Umbilical cord (tissue), 2 donors: ENCODE results near the gene RPS6KA3. TPM values are rescaled to one million over a fixed set of nuclear protein-coding genes. Genes with fewer than 3 reads are reported as not detected.

Experiments
- DNase-seq: peaks from one replicate; pipeline ENCODE4 v3.0.0-alpha.2; 2015; ENCODE audit warnings: low spot score
- total RNA-seq: library from RNA; depleted of rRNA; stranded (reverse); fragments of >200 nt; gene quantifications from one replicate; pipeline ENCODE4 v1.2.3, GENCODE V29; 2014; ENCODE audit warnings: low replicate concordance; ENCODE audit not compliant: insufficient read depth

Gene RPS6KA3
- total RNA-seq, 1 donor from 2014 or later, result 56.3 TPM

DNA sequence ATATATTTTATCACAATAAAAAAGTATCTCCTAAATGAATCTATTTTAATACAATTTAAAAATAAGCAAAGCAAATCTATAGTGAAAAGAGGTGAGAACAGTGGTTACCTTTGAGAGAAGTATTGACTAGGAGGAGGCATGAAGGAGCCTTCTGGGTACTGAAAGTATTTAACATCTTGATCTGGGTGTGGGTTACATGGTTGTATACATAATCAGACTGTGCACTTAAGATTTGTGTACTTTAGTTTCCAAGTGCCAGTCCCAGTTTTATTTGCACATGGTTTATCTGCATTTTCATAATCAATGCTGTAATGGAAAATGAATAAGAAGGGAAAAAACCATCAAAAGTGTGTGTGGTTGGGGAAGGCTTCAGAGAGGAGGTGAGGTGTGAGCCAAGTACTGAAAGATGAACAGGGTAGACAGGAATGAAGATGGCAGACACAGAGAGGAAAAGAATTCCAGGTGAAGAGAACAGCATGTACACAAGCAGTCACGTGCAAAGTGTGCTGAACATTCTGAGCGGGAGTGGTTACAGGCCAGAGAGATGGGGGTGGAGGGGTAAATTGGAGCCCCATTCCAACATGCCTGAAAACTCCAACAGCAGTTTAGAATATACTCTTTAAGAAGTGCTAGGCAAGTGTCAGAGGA, 164.7 kb downstream of the RPS6KA3 start:
- DNase-seq, result no peak

Other genes starting within 250 kb of the RPS6KA3 start
- gene MAP7D2, start 150.0 kb downstream of the RPS6KA3 start, total RNA-seq, result 0.24 TPM
- gene EIF1AX, start 125.1 kb downstream of the RPS6KA3 start, total RNA-seq, result 39.5 TPM